ENCODE measurements around the gene UPB1. TPM values are rescaled to one million over a fixed set of nuclear protein-coding genes. Genes with fewer than 3 reads are reported as not detected.
"Not testable (repeated sequence)": the region's sequence is repeated elsewhere in the genome, so short reads cannot be mapped to it uniquely, and the experiment has no call there.

The UPB1 gene
- total RNA-seq, 1 experiment from 2014 or later: 0.50 TPM

- CTCF ChIA-PET: no interaction called here
- Mint-ChIP-seq H3K27ac (ENCODE audit: unreplicated experiment) (no peak overlapping the region), H3K36me3 (ENCODE audit: insufficient read depth, unreplicated experiment) (peaks cover 66% of the 10 kb centered on the region), H3K4me1 (ENCODE audit: low read depth, unreplicated experiment) (peaks cover 13% of the 10 kb centered on the region), H3K27me3 (ENCODE audit: unreplicated experiment) (no peaks in the 10 kb centered on the region), H3K4me3 (ENCODE audit: low read depth, unreplicated experiment) (no peak overlapping the region), H3K9me3 (ENCODE audit: low read depth, unreplicated experiment) (no peaks in the 10 kb centered on the region)
- no peak for TF ChIP-seq CTCF (IDR thresholded peaks at IDR 0.05; ENCODE audit: unreplicated experiment)
- DNase-seq: no peak
- intact Hi-C loops (cut with micrococcal nuclease; ENCODE audit: unreplicated experiment): no loop called here
- BruUV-seq (replicated peaks): no TSS peak
Observed at GRCh38 chr22:24543679-24544243, 48.6 kb downstream of the UPB1 start.

- Mint-ChIP-seq H3K27ac (ENCODE audit: unreplicated experiment) (no peak overlapping the region), H3K9me3 (ENCODE audit: low read depth, unreplicated experiment) (no peaks in the 10 kb centered on the region), H3K27me3 (ENCODE audit: unreplicated experiment) (no peaks in the 10 kb centered on the region), H3K4me3 (ENCODE audit: low read depth, unreplicated experiment) (no peak overlapping the region), H3K36me3 (ENCODE audit: insufficient read depth, unreplicated experiment) (peaks cover 72% of the 10 kb centered on the region), H3K4me1 (ENCODE audit: low read depth, unreplicated experiment) (peaks cover 56% of the 10 kb centered on the region)
- intact Hi-C loops (cut with micrococcal nuclease; ENCODE audit: unreplicated experiment): no loop called here
- TF ChIP-seq CTCF (IDR thresholded peaks at IDR 0.05; ENCODE audit: unreplicated experiment): no peak
- CTCF ChIA-PET: no interaction called here
- no TSS peak for BruUV-seq (replicated peaks)
- DNase-seq: no peak
Observed at GRCh38 chr22:24548812-24549211, 53.7 kb downstream of the UPB1 start.

GRCh38 chr22:24550028-24550901 lies 55.1 kb downstream of the UPB1 start:
- intact Hi-C loops (cut with micrococcal nuclease; ENCODE audit: unreplicated experiment): no loop called here
- peaks cover 58% of the 10 kb centered on the region for H3K4me1 Mint-ChIP-seq (ENCODE audit: low read depth, unreplicated experiment)
- TF ChIP-seq CTCF (IDR thresholded peaks at IDR 0.05; ENCODE audit: unreplicated experiment): no peak
- H3K27me3 Mint-ChIP-seq (ENCODE audit: unreplicated experiment): no peaks in the 10 kb centered on the region
- peaks cover 82% of the 10 kb centered on the region for H3K36me3 Mint-ChIP-seq (ENCODE audit: insufficient read depth, unreplicated experiment)
- no TSS peak for BruUV-seq (replicated peaks)
- H3K4me3 Mint-ChIP-seq (ENCODE audit: low read depth, unreplicated experiment): peak overlapping the region; percentile 49
- no peaks in the 10 kb centered on the region for H3K9me3 Mint-ChIP-seq (ENCODE audit: low read depth, unreplicated experiment)
- DNase-seq: peak; percentile 70
- peak overlapping the region; percentile 91 for H3K27ac Mint-ChIP-seq (ENCODE audit: unreplicated experiment)
- CTCF ChIA-PET: interaction anchor here (0.7 to 0.9 kb wide), 2 partner anchors 44 to 147 kb away, joined by 3 to 4 read pairs; no protein-coding TSS in a partner anchor

GRCh38 chr22:24550902-24551435 lies 55.8 kb downstream of the UPB1 start:
- intact Hi-C loops (cut with micrococcal nuclease; ENCODE audit: unreplicated experiment): no loop called here
- CTCF ChIA-PET: no interaction called here
- Mint-ChIP-seq H3K4me3 (ENCODE audit: low read depth, unreplicated experiment) (peak overlapping the region; percentile 49), H3K4me1 (ENCODE audit: low read depth, unreplicated experiment) (peaks cover 58% of the 10 kb centered on the region), H3K36me3 (ENCODE audit: insufficient read depth, unreplicated experiment) (peaks cover 85% of the 10 kb centered on the region), H3K27ac (ENCODE audit: unreplicated experiment) (peak overlapping the region; percentile 91), H3K9me3 (ENCODE audit: low read depth, unreplicated experiment) (no peaks in the 10 kb centered on the region), H3K27me3 (ENCODE audit: unreplicated experiment) (no peaks in the 10 kb centered on the region)
- BruUV-seq (replicated peaks): no TSS peak
- DNase-seq: no peak
- no peak for TF ChIP-seq CTCF (IDR thresholded peaks at IDR 0.05; ENCODE audit: unreplicated experiment)

GRCh38 chr22:24552503-24553286 lies 57.6 kb downstream of the UPB1 start:
- Mint-ChIP-seq H3K4me3 (ENCODE audit: low read depth, unreplicated experiment) (peak overlapping the region; percentile 97), H3K36me3 (ENCODE audit: insufficient read depth, unreplicated experiment) (peaks cover 82% of the 10 kb centered on the region), H3K27ac (ENCODE audit: unreplicated experiment) (peak overlapping the region; percentile 42), H3K4me1 (ENCODE audit: low read depth, unreplicated experiment) (peaks cover 56% of the 10 kb centered on the region)
- H3K9me3 Mint-ChIP-seq (ENCODE audit: low read depth, unreplicated experiment); DNase-seq; BruUV-seq (replicated peaks); H3K27me3 Mint-ChIP-seq (ENCODE audit: unreplicated experiment); intact Hi-C loops (cut with micrococcal nuclease; ENCODE audit: unreplicated experiment); CTCF ChIA-PET: not testable (repeated sequence)
